GM19193 (cell line): Measurements from ENCODE around the gene ANKS3.

Source experiments
- POLR2A ChIP-seq: IDR thresholded peaks from 4 replicates; pipeline ENCODE4 v1.6.1; 2011; ENCODE audit not compliant: insufficient read depth, insufficient read length; ENCODE audit errors: extremely low read depth

ANKS3 gene

GRCh38 chr16:4663777-4664465, 70.2 kb downstream of the ANKS3 start:
- no peak for TF ChIP-seq POLR2A

- no peak for TF ChIP-seq POLR2A
Observed at GRCh38 chr16:4663465-4663776, 70.7 kb downstream of the ANKS3 start.

- TF ChIP-seq POLR2A, result no peak
Observed at GRCh38 chr16:4661661-4662060, 72.4 kb downstream of the ANKS3 start.

- TF ChIP-seq POLR2A, result no peak
Observed at GRCh38 chr16:4660454-4661007, 73.5 kb downstream of the ANKS3 start.

GRCh38 chr16:4659363-4660353, 74.4 kb downstream of the ANKS3 start:
- no peak for TF ChIP-seq POLR2A

GRCh38 chr16:4656695-4657686, 77.1 kb downstream of the ANKS3 start:
- no peak for TF ChIP-seq POLR2A

- TF ChIP-seq POLR2A, result no peak
Observed at GRCh38 chr16:4656221-4656620, 77.8 kb downstream of the ANKS3 start.

- no peak for TF ChIP-seq POLR2A
Observed at GRCh38 chr16:4655801-4656200, 78.3 kb downstream of the ANKS3 start.

GRCh38 chr16:4654964-4655590, 79.0 kb downstream of the ANKS3 start:
- no peak for TF ChIP-seq POLR2A

GRCh38 chr16:4654011-4654963, 79.8 kb downstream of the ANKS3 start:
- no peak for TF ChIP-seq POLR2A

GRCh38 chr16:4652561-4652960, 81.5 kb downstream of the ANKS3 start:
- no peak for TF ChIP-seq POLR2A

GRCh38 chr16:4651827-4652226, 82.2 kb downstream of the ANKS3 start:
- TF ChIP-seq POLR2A, result no peak
